Measurements from ENCODE around the gene FGFBP2. TPM values are rescaled to one million over a fixed set of nuclear protein-coding genes. Genes with fewer than 3 reads are reported as not detected.

The FGFBP2 gene
- polyA plus RNA-seq, 2 donors: 0.61 TPM; not detected in 1

DNA sequence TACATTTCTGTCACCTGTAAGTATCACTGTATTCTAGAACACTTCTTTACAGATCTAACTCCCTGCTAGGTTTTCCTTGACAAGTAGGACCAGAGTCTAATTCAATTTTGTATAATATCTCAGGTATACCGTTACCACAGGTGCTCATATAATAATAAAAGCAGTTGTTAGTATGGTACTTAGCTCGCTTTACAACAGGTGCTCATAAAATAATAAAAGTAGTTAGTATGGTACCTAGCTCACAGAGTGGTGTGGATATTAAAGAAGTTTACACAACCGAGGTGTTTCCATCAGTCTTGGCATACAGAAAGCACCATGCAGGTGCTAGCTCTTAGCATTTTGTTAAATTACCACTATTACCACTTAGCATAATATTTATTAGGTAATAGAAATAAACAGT lies 32.9 kb upstream of the FGFBP2 start:
- no peaks in the 10 kb centered on the region for H3K27me3 ChIP-seq (ENCODE audit: control insufficient read depth in 1 of 2, insufficient read depth in 2 of 2, low read length in 2 of 2)
- H3K9me3 ChIP-seq (ENCODE audit: control insufficient read depth in 2 of 2, insufficient read depth in 1 of 2, low read depth in 1 of 2, low read length in 1 of 2): no peaks in the 10 kb centered on the region
- no peaks in the 10 kb centered on the region for H3K4me1 ChIP-seq (ENCODE audit: control insufficient read depth in 2 of 2, insufficient read depth in 2 of 2, low read length in 1 of 2)
- no peaks in the 10 kb centered on the region for H3K36me3 ChIP-seq (ENCODE audit: control insufficient read depth in 2 of 2, insufficient read depth in 2 of 2, low read length in 1 of 2)
- WGBS, 2 donors: 72 to 93% methylated on average over 3 of the region's 3 CpGs
- no peak overlapping the region for H3K27ac ChIP-seq (ENCODE audit: low read depth in 2 of 2, low read length in 1 of 2)
- H3K4me3 ChIP-seq (ENCODE audit: low read depth in 1 of 2, low read length in 2 of 2): no peak overlapping the region

DNA sequence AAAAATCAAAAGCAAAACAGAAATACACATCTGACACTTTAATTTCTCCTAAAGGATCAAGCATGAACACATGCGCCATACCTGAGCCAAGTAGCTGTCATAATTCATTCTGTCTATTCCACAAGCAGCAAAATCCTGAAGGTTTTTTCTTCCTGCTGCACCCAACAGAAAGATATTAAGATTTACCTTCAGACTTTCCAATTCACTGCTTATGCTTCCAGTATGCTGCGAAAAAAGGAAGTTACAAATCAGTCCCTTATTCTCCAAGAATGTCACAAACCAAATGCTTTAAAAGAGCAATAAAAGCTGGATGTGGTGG lies 29.2 kb upstream of the FGFBP2 start:
- H3K9me3 ChIP-seq (ENCODE audit: control insufficient read depth in 2 of 2, insufficient read depth in 1 of 2, low read depth in 1 of 2, low read length in 1 of 2): no peaks in the 10 kb centered on the region

DNA sequence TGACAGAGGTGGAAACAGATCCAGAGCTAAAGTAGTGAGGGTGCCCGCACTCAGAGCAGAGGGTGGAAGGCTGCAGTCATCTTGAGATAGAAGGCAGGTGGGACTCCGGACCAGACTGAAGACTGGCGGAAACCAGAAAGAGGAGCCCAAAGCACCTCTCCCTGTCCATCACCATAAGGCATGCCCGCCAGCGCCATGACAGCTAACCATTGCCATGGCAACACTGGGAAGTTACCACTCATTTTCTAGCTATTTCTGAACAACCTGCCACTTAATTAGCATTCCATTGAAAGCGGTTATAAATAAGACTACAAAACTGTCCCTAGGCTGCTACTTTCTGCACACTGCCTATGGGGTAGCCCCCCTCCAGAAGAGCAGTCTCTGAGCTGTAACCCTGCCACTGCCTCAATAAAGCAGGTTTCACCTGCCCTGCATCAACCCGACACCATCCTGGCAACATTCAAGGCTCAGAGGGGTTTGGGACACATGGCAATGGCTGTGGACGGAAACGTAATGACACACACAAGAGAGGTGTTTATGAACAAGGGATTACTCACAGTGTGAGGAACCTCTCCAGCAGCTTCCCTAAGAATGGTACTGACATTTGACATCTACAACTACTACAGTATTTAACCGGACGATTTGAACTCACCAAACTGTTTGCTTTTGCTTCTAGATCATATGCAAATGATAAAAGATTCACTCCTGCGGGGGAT lies 27.8 kb upstream of the FGFBP2 start:
- no peaks in the 10 kb centered on the region for H3K9me3 ChIP-seq (ENCODE audit: control insufficient read depth in 2 of 2, insufficient read depth in 1 of 2, low read depth in 1 of 2, low read length in 1 of 2)
- no peaks in the 10 kb centered on the region for H3K36me3 ChIP-seq (ENCODE audit: control insufficient read depth in 2 of 2, insufficient read depth in 2 of 2, low read length in 1 of 2)
- no peaks in the 10 kb centered on the region for H3K4me1 ChIP-seq (ENCODE audit: control insufficient read depth in 2 of 2, insufficient read depth in 2 of 2, low read length in 1 of 2)
- no peaks in the 10 kb centered on the region for H3K27me3 ChIP-seq (ENCODE audit: control insufficient read depth in 1 of 2, insufficient read depth in 2 of 2, low read length in 2 of 2)
- H3K4me3 ChIP-seq (ENCODE audit: low read depth in 1 of 2, low read length in 2 of 2): no peak overlapping the region
- 77% methylated on average over 12 of the region's 12 CpGs for WGBS, 2 donors
- H3K27ac ChIP-seq (ENCODE audit: low read depth in 2 of 2, low read length in 1 of 2): no peak overlapping the region

More for the DNA sequence above, 29.2 kb upstream of the FGFBP2 start:
- Histone ChIP-seq H3K36me3 (ENCODE audit: control insufficient read depth in 2 of 2, insufficient read depth in 2 of 2, low read length in 1 of 2) (no peaks in the 10 kb centered on the region), H3K27me3 (ENCODE audit: control insufficient read depth in 1 of 2, insufficient read depth in 2 of 2, low read length in 2 of 2) (no peaks in the 10 kb centered on the region), H3K4me1 (ENCODE audit: control insufficient read depth in 2 of 2, insufficient read depth in 2 of 2, low read length in 1 of 2) (no peaks in the 10 kb centered on the region), H3K4me3 (ENCODE audit: low read depth in 1 of 2, low read length in 2 of 2) (no peak overlapping the region), H3K27ac (ENCODE audit: low read depth in 2 of 2, low read length in 1 of 2) (no peak overlapping the region)
- 54 to 56% methylated on average over 2 of the region's 2 CpGs for WGBS, 2 donors

DNA sequence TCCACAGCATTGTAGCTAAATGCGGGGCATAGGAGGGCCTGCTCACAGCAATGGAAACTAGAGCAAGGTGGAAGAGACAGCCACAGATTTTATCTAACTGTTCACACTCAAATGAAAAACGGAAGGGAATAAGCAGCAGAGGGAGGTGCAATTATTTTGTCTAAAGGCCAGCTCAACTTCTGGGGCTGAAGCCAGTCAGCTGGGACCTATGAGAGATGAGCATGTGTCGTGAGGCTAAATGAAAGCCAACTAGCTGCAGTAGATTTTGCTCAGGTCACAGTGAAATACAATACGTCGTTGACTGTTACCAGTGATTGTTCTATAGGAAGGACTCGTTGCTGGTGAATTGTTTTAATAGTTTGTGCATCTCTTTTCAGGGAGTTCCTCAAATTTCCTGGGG lies 26.4 kb upstream of the FGFBP2 start:
- Histone ChIP-seq H3K36me3 (ENCODE audit: control insufficient read depth in 2 of 2, insufficient read depth in 2 of 2, low read length in 1 of 2) (no peaks in the 10 kb centered on the region), H3K4me1 (ENCODE audit: control insufficient read depth in 2 of 2, insufficient read depth in 2 of 2, low read length in 1 of 2) (no peaks in the 10 kb centered on the region), H3K4me3 (ENCODE audit: low read depth in 1 of 2, low read length in 2 of 2) (no peak overlapping the region), H3K27me3 (ENCODE audit: control insufficient read depth in 1 of 2, insufficient read depth in 2 of 2, low read length in 2 of 2) (no peaks in the 10 kb centered on the region), H3K27ac (ENCODE audit: low read depth in 2 of 2, low read length in 1 of 2) (no peak overlapping the region), H3K9me3 (ENCODE audit: control insufficient read depth in 2 of 2, insufficient read depth in 1 of 2, low read depth in 1 of 2, low read length in 1 of 2) (no peaks in the 10 kb centered on the region)
- 71 to 78% methylated on average over 6 of the region's 6 CpGs for WGBS, 2 donors

DNA sequence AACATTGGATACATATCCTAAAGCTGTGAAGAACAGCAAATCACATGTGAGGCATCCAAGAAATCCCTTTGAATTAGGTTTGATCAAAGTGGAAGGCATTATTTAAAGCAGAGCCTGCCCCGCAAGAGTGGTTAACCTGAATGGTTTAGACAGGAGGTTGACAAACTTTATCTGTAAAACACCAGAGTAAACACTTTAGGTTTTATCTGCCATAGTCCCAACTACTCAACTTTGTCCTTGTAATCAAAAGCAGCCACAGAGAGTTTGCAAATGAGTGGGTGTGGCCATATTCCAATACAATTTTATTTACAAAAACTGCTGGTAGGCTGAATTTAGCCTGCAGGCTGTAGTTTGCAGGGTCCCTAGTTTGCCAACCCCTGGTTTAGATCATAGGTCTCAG lies 25.2 kb upstream of the FGFBP2 start:
- 68 to 84% methylated on average over 1 of the region's 1 CpG for WGBS, 2 donors
- H3K36me3 ChIP-seq (ENCODE audit: control insufficient read depth in 2 of 2, insufficient read depth in 2 of 2, low read length in 1 of 2): no peaks in the 10 kb centered on the region
- no peaks in the 10 kb centered on the region for H3K27me3 ChIP-seq (ENCODE audit: control insufficient read depth in 1 of 2, insufficient read depth in 2 of 2, low read length in 2 of 2)

DNA sequence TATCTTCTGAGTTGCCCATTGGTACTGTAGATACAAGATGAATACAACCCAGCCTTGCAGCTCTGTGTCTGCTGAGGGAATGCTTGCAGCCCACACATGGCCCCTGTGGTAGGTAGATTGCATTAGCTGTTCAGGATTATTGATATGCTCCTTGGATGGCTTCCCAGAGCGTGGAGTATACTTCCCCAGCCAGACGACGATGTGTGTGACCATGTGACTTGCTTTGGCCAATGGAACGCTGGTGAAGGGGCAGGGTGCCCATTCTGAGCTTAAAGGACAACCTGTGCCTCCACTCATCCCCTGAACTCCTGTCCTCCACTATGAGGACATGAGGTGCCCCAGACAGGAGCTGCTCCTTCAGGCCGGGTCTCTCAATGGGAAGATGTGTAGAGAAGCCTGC lies 23.9 kb upstream of the FGFBP2 start:
- H3K4me1 ChIP-seq (ENCODE audit: control insufficient read depth in 2 of 2, insufficient read depth in 2 of 2, low read length in 1 of 2): no peaks in the 10 kb centered on the region
- H3K9me3 ChIP-seq (ENCODE audit: control insufficient read depth in 2 of 2, insufficient read depth in 1 of 2, low read depth in 1 of 2, low read length in 1 of 2): no peaks in the 10 kb centered on the region
- no peaks in the 10 kb centered on the region for H3K36me3 ChIP-seq (ENCODE audit: control insufficient read depth in 2 of 2, insufficient read depth in 2 of 2, low read length in 1 of 2)
- no peak overlapping the region for H3K27ac ChIP-seq (ENCODE audit: low read depth in 2 of 2, low read length in 1 of 2)
- no peak overlapping the region for H3K4me3 ChIP-seq (ENCODE audit: low read depth in 1 of 2, low read length in 2 of 2)
- WGBS, 2 donors: 68 to 72% methylated on average over 5 of the region's 5 CpGs
- no peaks in the 10 kb centered on the region for H3K27me3 ChIP-seq (ENCODE audit: control insufficient read depth in 1 of 2, insufficient read depth in 2 of 2, low read length in 2 of 2)

More for the DNA sequence above, 25.2 kb upstream of the FGFBP2 start:
- H3K9me3 ChIP-seq (ENCODE audit: control insufficient read depth in 2 of 2, insufficient read depth in 1 of 2, low read depth in 1 of 2, low read length in 1 of 2): no peaks in the 10 kb centered on the region
- no peak overlapping the region for H3K27ac ChIP-seq (ENCODE audit: low read depth in 2 of 2, low read length in 1 of 2)
- no peak overlapping the region for H3K4me3 ChIP-seq (ENCODE audit: low read depth in 1 of 2, low read length in 2 of 2)
- no peaks in the 10 kb centered on the region for H3K4me1 ChIP-seq (ENCODE audit: control insufficient read depth in 2 of 2, insufficient read depth in 2 of 2, low read length in 1 of 2)

DNA sequence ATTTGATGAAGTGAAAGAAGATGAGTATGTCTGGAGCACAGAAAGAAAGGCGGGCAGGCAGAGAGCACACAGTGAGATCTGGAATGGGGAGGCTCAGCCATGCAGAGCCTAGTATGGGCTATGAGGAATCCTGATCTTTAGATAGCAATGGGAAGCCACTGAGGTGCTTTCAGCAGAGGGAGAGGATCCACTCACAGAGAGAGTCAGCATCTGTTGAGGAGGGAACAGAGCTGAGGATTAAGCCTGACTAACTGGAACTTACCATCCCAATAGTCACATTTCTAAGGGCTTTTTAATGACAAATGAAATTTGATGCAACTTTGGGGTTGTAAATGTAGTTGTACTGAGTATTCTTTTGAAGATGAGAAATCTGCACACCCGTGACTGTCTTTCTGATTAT lies 20.6 kb upstream of the FGFBP2 start:
- Histone ChIP-seq H3K36me3 (ENCODE audit: control insufficient read depth in 2 of 2, insufficient read depth in 2 of 2, low read length in 1 of 2) (no peaks in the 10 kb centered on the region), H3K4me1 (ENCODE audit: control insufficient read depth in 2 of 2, insufficient read depth in 2 of 2, low read length in 1 of 2) (no peaks in the 10 kb centered on the region), H3K27ac (ENCODE audit: low read depth in 2 of 2, low read length in 1 of 2) (no peak overlapping the region), H3K4me3 (ENCODE audit: low read depth in 1 of 2, low read length in 2 of 2) (no peak overlapping the region), H3K9me3 (ENCODE audit: control insufficient read depth in 2 of 2, insufficient read depth in 1 of 2, low read depth in 1 of 2, low read length in 1 of 2) (no peaks in the 10 kb centered on the region), H3K27me3 (ENCODE audit: control insufficient read depth in 1 of 2, insufficient read depth in 2 of 2, low read length in 2 of 2) (no peaks in the 10 kb centered on the region)
- 77 to 80% methylated on average over 2 of the region's 2 CpGs for WGBS, 2 donors

DNA sequence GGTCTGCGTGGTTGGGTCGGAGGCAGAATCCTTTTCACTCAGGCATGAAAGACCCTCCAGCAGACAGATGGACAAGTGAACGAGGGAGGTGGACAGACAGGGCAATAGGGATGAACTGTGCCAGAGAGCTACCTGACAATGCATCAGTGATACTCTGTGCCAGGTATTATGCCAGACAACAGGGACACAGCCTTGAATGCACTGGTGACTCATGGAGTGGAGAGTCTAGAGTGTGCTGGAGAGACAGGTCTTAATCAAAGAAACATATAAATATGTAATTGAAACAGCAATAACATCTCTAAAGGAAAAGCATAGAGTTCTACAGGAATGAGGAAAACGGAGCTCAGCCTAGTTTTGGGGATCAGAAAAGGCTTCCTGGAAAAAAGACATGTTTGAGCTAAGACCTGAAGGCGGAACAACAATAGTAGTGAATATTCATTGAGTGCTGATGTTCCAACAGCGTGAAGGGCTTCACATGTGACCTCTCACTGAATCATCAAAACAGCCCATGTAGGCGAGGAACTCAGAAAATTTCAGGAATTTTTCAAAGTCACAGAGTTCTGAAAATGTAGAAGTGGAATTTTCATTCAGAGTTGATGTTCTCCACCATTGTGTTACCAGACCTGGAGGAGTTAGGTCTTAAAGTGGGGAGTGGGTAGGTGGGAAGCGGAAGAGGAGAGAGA lies 20.0 kb upstream of the FGFBP2 start:
- Histone ChIP-seq H3K36me3 (ENCODE audit: control insufficient read depth in 2 of 2, insufficient read depth in 2 of 2, low read length in 1 of 2) (no peaks in the 10 kb centered on the region), H3K27ac (ENCODE audit: low read depth in 2 of 2, low read length in 1 of 2) (no peak overlapping the region)
- 84 to 86% methylated on average over 8 of the region's 8 CpGs for WGBS, 2 donors

DNA sequence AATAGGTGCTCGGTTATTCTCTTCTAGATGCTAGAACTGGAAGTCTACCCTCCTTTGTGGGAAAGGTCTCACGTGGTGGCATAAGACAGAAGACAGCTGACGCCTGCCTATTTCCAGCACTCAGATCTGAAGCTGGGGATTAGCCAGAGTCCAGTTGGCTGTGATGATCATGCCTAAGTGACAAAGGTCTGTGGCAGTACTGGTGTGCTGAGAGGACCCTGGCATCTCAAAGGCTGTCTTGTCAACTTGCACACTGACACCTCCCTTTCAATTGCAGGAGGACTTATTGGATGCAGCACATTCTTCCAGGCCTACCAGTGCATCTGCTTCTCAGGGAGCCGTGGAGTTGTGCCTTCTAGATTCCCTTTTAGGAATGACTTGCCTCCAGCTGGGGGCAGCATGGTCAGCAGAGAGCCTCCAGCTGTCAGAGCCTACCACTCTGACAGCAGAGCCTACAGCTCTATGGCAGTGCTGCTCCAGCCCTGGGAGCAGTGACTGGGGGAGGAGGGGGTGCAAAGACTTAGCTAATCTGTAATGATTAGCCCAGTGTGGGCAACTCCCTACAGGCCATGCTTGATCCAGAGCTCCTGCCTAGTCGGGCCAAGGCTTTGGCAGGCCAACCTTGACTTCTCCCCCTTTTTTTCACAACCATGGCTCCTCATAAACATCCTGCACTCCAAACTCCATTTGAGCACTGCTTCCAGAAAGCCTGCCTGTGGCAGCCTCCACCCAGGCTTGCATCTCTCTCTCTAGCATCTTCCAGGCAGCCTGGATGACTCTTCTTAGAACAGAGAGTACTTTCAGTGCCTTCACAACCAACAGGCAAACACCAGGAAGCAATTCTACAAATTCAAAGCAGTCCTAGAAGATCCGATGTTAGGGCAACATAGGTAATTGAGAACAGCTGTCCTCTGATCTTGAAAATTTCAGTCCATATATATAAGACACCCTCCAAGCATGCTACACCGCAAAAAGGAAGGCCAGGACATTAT lies 13.8 kb upstream of the FGFBP2 start:
- no peaks in the 10 kb centered on the region for H3K4me1 ChIP-seq (ENCODE audit: control insufficient read depth in 2 of 2, insufficient read depth in 2 of 2, low read length in 1 of 2)
- WGBS, 2 donors: 79% methylated on average over 7 of the region's 7 CpGs
- H3K4me3 ChIP-seq (ENCODE audit: low read depth in 1 of 2, low read length in 2 of 2): no peak overlapping the region
- H3K27me3 ChIP-seq (ENCODE audit: control insufficient read depth in 1 of 2, insufficient read depth in 2 of 2, low read length in 2 of 2): no peaks in the 10 kb centered on the region
- H3K9me3 ChIP-seq (ENCODE audit: control insufficient read depth in 2 of 2, insufficient read depth in 1 of 2, low read depth in 1 of 2, low read length in 1 of 2): no peaks in the 10 kb centered on the region
- H3K27ac ChIP-seq (ENCODE audit: low read depth in 2 of 2, low read length in 1 of 2): no peak overlapping the region
- H3K36me3 ChIP-seq (ENCODE audit: control insufficient read depth in 2 of 2, insufficient read depth in 2 of 2, low read length in 1 of 2): no peaks in the 10 kb centered on the region

More for the DNA sequence above, 20.0 kb upstream of the FGFBP2 start:
- H3K4me3 ChIP-seq (ENCODE audit: low read depth in 1 of 2, low read length in 2 of 2): no peak overlapping the region
- no peaks in the 10 kb centered on the region for H3K4me1 ChIP-seq (ENCODE audit: control insufficient read depth in 2 of 2, insufficient read depth in 2 of 2, low read length in 1 of 2)
- H3K9me3 ChIP-seq (ENCODE audit: control insufficient read depth in 2 of 2, insufficient read depth in 1 of 2, low read depth in 1 of 2, low read length in 1 of 2): no peaks in the 10 kb centered on the region
- H3K27me3 ChIP-seq (ENCODE audit: control insufficient read depth in 1 of 2, insufficient read depth in 2 of 2, low read length in 2 of 2): no peaks in the 10 kb centered on the region
